HL-60 (cell line): ENCODE measurements around the gene SH3RF1.

Experiments used
- GABPA ChIP-seq: IDR thresholded peaks from 2 replicates; pipeline ENCODE4 v1.6.1; 2012; ENCODE audit warnings: low read depth
- POLR2AphosphoS5 ChIP-seq: IDR thresholded peaks from 2 replicates; pipeline ENCODE4 v1.6.1; 2012; ENCODE audit warnings: low read depth
- SPI1 ChIP-seq: IDR thresholded peaks from 2 replicates; pipeline ENCODE4 v1.6.1; 2012; ENCODE audit warnings: low read depth, mild to moderate bottlenecking, borderline replicate concordance
- TF ChIP-seq, protein P1 (sequence below): IDR thresholded peaks from one replicate; pipeline ENCODE4 v1.5.1; 2011; ENCODE audit warnings: low read length, control low read depth, inconsistent platforms; ENCODE audit not compliant: insufficient read depth
- TF ChIP-seq, protein P2 (sequence below): IDR thresholded peaks from 2 replicates; pipeline ENCODE4 v1.6.1; 2012; ENCODE audit warnings: low read depth; ENCODE audit not compliant: insufficient replicate concordance

DNA sequence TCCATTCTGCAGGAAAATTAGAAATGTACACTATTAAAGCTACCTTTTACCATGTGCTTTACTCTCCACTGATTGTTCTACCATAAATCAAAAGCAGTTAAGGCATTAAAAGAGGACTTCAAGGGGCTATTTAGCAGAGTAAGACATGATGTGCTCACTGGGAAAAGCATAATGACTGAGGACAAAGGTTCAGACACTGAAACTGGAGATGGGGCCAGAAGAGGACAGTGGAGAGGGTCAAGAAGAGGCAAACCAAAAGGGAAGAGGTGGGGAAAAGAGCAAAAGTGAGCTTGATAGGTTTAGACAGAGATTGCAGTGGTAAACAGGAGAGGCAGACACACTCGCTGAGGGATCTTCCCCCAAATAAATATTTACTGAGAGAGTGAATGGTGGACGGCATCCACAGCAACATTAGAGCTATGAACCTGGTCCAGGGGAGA is 23.8 kb downstream of the SH3RF1 start:
- TF ChIP-seq, protein P1, sequence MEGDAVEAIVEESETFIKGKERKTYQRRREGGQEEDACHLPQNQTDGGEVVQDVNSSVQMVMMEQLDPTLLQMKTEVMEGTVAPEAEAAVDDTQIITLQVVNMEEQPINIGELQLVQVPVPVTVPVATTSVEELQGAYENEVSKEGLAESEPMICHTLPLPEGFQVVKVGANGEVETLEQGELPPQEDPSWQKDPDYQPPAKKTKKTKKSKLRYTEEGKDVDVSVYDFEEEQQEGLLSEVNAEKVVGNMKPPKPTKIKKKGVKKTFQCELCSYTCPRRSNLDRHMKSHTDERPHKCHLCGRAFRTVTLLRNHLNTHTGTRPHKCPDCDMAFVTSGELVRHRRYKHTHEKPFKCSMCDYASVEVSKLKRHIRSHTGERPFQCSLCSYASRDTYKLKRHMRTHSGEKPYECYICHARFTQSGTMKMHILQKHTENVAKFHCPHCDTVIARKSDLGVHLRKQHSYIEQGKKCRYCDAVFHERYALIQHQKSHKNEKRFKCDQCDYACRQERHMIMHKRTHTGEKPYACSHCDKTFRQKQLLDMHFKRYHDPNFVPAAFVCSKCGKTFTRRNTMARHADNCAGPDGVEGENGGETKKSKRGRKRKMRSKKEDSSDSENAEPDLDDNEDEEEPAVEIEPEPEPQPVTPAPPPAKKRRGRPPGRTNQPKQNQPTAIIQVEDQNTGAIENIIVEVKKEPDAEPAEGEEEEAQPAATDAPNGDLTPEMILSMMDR: no peak
- TF ChIP-seq, protein P2, sequence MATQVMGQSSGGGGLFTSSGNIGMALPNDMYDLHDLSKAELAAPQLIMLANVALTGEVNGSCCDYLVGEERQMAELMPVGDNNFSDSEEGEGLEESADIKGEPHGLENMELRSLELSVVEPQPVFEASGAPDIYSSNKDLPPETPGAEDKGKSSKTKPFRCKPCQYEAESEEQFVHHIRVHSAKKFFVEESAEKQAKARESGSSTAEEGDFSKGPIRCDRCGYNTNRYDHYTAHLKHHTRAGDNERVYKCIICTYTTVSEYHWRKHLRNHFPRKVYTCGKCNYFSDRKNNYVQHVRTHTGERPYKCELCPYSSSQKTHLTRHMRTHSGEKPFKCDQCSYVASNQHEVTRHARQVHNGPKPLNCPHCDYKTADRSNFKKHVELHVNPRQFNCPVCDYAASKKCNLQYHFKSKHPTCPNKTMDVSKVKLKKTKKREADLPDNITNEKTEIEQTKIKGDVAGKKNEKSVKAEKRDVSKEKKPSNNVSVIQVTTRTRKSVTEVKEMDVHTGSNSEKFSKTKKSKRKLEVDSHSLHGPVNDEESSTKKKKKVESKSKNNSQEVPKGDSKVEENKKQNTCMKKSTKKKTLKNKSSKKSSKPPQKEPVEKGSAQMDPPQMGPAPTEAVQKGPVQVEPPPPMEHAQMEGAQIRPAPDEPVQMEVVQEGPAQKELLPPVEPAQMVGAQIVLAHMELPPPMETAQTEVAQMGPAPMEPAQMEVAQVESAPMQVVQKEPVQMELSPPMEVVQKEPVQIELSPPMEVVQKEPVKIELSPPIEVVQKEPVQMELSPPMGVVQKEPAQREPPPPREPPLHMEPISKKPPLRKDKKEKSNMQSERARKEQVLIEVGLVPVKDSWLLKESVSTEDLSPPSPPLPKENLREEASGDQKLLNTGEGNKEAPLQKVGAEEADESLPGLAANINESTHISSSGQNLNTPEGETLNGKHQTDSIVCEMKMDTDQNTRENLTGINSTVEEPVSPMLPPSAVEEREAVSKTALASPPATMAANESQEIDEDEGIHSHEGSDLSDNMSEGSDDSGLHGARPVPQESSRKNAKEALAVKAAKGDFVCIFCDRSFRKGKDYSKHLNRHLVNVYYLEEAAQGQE: no peak
- no peak for TF ChIP-seq POLR2AphosphoS5
- TF ChIP-seq GABPA: no peak
- no peak for TF ChIP-seq SPI1
